Nephron progenitor cell (in vitro differentiated cells): ENCODE data around the gene PCBP3.

Experiments used
- DNase-seq: peaks from one replicate; pipeline ENCODE4 v3.0.0; 2021
- H3K27ac Mint-ChIP-seq: 2 replicates; pipeline ENCODE4 v1.8.0; 2021; ENCODE audit warnings: mild to moderate bottlenecking, moderate library complexity, mixed read lengths
- H3K27me3 Mint-ChIP-seq: 2 replicates; pipeline ENCODE4 v1.8.0; 2021; ENCODE audit warnings: mild to moderate bottlenecking, low read depth, mixed read lengths; ENCODE audit not compliant: poor library complexity
- H3K36me3 Mint-ChIP-seq: 2 replicates; pipeline ENCODE4 v1.8.0; 2021; ENCODE audit warnings: low read depth, mixed read lengths
- H3K4me1 Mint-ChIP-seq: 2 replicates; pipeline ENCODE4 v1.8.0; 2021; ENCODE audit warnings: mixed read lengths
- H3K4me3 Mint-ChIP-seq: 2 replicates; pipeline ENCODE4 v1.8.0; 2021; ENCODE audit warnings: mild to moderate bottlenecking, moderate library complexity, mixed read lengths
- H3K9me3 Mint-ChIP-seq: 2 replicates; pipeline ENCODE4 v1.8.0; 2021; ENCODE audit warnings: mild to moderate bottlenecking, moderate library complexity, mixed read lengths
- TF ChIP-seq, protein P1 (sequence below): fragments of 200-600 bp; sonication (generic); IDR thresholded peaks from 2 replicates; pipeline ENCODE4 v1.5.0; 2021; ENCODE audit warnings: antibody characterized with exemption

Gene PCBP3

GRCh38 chr21:45887788-45888187 lies 244.3 kb downstream of the PCBP3 start:
- H3K9me3 Mint-ChIP-seq: no peaks in the 10 kb centered on the region
- no peaks in the 10 kb centered on the region for H3K36me3 Mint-ChIP-seq
- H3K27me3 Mint-ChIP-seq: peaks cover 44% of the 10 kb centered on the region
- DNase-seq: no peak
- no peak overlapping the region for H3K4me3 Mint-ChIP-seq
- TF ChIP-seq, protein P1, sequence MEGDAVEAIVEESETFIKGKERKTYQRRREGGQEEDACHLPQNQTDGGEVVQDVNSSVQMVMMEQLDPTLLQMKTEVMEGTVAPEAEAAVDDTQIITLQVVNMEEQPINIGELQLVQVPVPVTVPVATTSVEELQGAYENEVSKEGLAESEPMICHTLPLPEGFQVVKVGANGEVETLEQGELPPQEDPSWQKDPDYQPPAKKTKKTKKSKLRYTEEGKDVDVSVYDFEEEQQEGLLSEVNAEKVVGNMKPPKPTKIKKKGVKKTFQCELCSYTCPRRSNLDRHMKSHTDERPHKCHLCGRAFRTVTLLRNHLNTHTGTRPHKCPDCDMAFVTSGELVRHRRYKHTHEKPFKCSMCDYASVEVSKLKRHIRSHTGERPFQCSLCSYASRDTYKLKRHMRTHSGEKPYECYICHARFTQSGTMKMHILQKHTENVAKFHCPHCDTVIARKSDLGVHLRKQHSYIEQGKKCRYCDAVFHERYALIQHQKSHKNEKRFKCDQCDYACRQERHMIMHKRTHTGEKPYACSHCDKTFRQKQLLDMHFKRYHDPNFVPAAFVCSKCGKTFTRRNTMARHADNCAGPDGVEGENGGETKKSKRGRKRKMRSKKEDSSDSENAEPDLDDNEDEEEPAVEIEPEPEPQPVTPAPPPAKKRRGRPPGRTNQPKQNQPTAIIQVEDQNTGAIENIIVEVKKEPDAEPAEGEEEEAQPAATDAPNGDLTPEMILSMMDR: no peak
- H3K27ac Mint-ChIP-seq: no peak overlapping the region
- peaks cover 56% of the 10 kb centered on the region for H3K4me1 Mint-ChIP-seq

DNA sequence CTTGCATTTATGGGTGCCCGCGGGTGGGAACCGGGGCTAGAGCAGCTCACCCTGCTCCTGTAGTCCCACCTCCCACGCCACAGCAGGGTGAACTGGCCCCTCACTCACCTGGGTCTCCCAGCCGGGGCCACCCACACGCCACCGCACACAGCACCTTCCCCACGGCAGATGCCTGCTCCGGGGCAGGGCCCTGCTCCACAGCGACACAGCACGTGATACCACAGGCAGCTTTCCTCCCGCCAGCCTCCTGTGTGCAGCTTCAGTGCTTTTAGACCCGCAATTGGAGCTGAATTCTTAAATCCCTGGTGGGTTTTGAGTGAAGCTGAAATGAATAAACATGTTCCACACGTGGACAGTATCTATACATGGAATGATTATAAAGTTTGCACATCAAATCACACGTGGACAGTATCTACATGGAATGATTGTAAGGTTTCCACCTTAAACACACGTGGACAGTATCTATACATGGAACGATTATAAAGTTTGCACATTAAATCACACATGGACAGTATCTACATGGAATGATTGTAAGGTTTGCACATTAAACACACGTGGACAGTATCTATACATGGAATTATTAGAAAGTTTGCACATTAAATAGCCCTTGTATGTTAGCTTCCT lies 245.0 kb downstream of the PCBP3 start:
- H3K27ac Mint-ChIP-seq: no peak overlapping the region
- TF ChIP-seq, protein P1: no peak
- H3K4me1 Mint-ChIP-seq: peaks cover 62% of the 10 kb centered on the region
- DNase-seq: no peak
- no peak overlapping the region for H3K4me3 Mint-ChIP-seq
- H3K36me3 Mint-ChIP-seq: no peaks in the 10 kb centered on the region
- no peaks in the 10 kb centered on the region for H3K9me3 Mint-ChIP-seq
- H3K27me3 Mint-ChIP-seq: peaks cover 37% of the 10 kb centered on the region

DNA sequence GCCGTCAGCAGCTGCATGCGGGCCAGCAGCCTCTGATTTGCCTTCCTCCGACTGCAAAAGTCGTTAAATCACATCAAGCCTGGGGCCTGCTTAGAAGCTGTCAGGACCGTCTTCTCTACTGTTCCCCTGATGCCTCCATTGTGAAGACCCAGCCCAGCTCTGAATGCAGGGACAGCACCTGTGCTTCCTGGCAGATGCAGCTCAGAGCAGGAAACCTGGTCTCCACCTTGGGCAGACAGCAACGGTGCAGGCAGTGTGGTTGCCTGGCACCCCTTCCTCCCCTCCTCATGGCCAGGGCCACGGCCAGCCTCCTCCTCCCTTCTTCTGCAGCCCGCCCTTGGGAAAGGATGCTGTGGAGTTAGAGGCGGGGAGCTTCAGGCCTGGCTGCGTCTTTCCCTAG lies 245.7 kb downstream of the PCBP3 start:
- Mint-ChIP-seq H3K9me3 (no peaks in the 10 kb centered on the region), H3K27ac (no peak overlapping the region), H3K27me3 (peaks cover 34% of the 10 kb centered on the region), H3K4me3 (no peak overlapping the region), H3K4me1 (peaks cover 68% of the 10 kb centered on the region), H3K36me3 (no peaks in the 10 kb centered on the region)
- TF ChIP-seq, protein P1: no peak
- DNase-seq: no peak

DNA sequence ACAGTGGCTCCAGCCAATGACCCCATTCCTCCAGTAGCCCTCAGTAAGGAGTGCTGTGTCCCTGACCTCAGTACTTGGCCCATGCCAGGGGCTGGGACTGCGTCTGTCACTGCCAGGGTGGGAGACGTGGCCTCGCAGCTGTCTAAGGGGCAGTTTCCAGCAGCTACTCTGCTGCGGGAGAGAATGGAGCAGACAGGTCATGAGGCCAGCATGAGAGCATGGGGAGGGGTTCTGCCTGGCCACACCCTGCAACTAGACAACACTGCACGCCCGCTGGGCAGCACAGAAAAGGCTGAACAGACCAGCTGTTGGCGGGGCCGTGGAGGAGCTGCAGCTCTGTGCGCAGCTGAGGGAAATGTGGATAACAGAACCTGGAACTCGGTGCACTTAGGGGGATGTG lies 246.4 kb downstream of the PCBP3 start:
- TF ChIP-seq, protein P1: no peak
- Mint-ChIP-seq H3K27me3 (peaks cover 28% of the 10 kb centered on the region), H3K36me3 (no peaks in the 10 kb centered on the region), H3K4me1 (peaks cover 72% of the 10 kb centered on the region), H3K4me3 (no peak overlapping the region), H3K9me3 (no peaks in the 10 kb centered on the region), H3K27ac (no peak overlapping the region)
- DNase-seq: no peak

DNA sequence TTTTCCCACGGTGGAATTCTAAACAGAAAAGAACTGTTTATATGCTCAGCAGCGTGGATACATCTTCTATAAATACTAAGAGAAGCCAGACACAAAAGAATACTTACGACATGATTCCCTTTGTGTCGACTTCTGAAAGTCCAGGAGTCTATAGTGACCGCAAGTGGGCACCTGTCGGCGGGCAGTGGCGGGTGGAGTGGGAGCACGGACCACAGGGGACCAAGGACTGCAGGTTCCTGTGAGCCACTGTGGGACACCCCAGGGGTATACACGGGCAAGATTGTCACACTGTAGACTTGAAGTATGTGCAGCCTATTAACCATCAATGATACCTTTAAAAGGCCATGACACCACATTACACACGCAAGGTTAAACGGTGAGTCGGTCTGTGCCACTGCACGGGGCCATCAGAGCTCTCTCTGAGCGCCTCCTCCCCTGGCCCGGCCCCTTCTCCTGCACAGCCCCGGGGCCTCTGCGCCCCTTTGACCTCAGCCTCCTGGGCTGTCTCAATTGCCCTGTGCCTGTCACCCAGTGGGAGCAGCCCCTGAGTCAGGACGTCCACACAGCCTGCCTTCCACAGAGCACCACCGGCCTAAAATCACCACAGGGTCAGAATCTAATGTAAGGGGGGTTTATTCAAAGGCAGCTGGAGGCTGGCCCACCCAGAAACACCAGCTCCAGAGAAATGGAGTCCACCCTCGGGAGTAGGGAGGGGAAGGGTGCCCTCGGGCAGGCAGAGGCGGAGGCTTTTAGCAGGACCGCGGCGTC lies 248.0 kb downstream of the PCBP3 start:
- Mint-ChIP-seq H3K36me3 (no peaks in the 10 kb centered on the region), H3K27ac (no peak overlapping the region), H3K4me1 (peaks cover 78% of the 10 kb centered on the region), H3K27me3 (peaks cover 33% of the 10 kb centered on the region), H3K9me3 (no peaks in the 10 kb centered on the region), H3K4me3 (no peak overlapping the region)
- TF ChIP-seq, protein P1: no peak
- DNase-seq: no peak
